IMR-90 (cell line): Measurements from ENCODE around the gene ADAMTS20. TPM values are rescaled to one million over a fixed set of nuclear protein-coding genes. Genes with fewer than 3 reads are reported as not detected.

ENCODE experiments used
- ATAC-seq: fragments of 200-7000 bp; cut with Tn5 transposase; 2 replicates; pipeline ENCODE4 v1.9.1; 2020; ENCODE audit warnings: low read depth, mild to moderate bottlenecking, moderate library complexity
- BruUV-seq: library from RNA; stranded (reverse); fragments of 400-500 nt; replicated peaks from 2 replicates; lab custom pipeline; 2021; lab: Mats Ljungman, UMichigan
- CTCF ChIA-PET: fragments of 300-600 bp; formaldehyde crosslinking; extraction: SDS; loops from one replicate; lab custom pipeline; 2021; ENCODE audit warnings: antibody characterized with exemption; lab: Yijun Ruan, JAX
- POLR2A ChIA-PET: fragments of 300-600 bp; sonication (Branson Sonifier 250); formaldehyde crosslinking; loops from one replicate; lab custom pipeline; 2022; ENCODE audit warnings: antibody characterized with exemption; ENCODE audit not compliant: unreplicated experiment; lab: Charles Lee
- DNase-seq: peaks from one replicate; pipeline ENCODE4 v3.0.0; 2013
- H2AFZ ChIP-seq: replicated peaks from 2 replicates; pipeline ENCODE3; 2013; ENCODE audit warnings: low read length, mild to moderate bottlenecking; ENCODE audit not compliant: poor library complexity
- H2AK5ac ChIP-seq: 2 replicates; pipeline ENCODE4 v1.6.1; 2013; ENCODE audit warnings: low read depth, low read length, inconsistent platforms
- H2AK9ac ChIP-seq: replicated peaks from 2 replicates; pipeline ENCODE3; 2013; ENCODE audit warnings: mild to moderate bottlenecking, low read depth, low read length, moderate library complexity; ENCODE audit not compliant: poor library complexity
- H2BK120ac ChIP-seq: 2 replicates; pipeline ENCODE4 v1.6.1; 2013; ENCODE audit warnings: low read depth, low read length, inconsistent platforms
- H2BK15ac ChIP-seq: 3 replicates; pipeline ENCODE4 v1.6.1; 2013; ENCODE audit warnings: low read depth, low read length, inconsistent platforms
- H2BK20ac ChIP-seq: 2 replicates; pipeline ENCODE4 v1.6.1; 2013; ENCODE audit warnings: low read depth, mild to moderate bottlenecking, inconsistent platforms, low read length, moderate library complexity
- H2BK5ac ChIP-seq: 2 replicates; pipeline ENCODE4 v1.6.1; 2013; ENCODE audit warnings: mild to moderate bottlenecking, low read depth, low read length, inconsistent platforms; ENCODE audit not compliant: poor library complexity, severe bottlenecking
- H3K14ac ChIP-seq: replicated peaks from 2 replicates; pipeline ENCODE4 v1.6.1; 2013; ENCODE audit warnings: low read depth, low read length, inconsistent platforms
- H3K18ac ChIP-seq: 2 replicates; pipeline ENCODE4 v1.6.1; 2013; ENCODE audit warnings: low read depth, low read length, control low read depth
- H3K23ac ChIP-seq: 2 replicates; pipeline ENCODE4 v1.6.1; 2013; ENCODE audit warnings: low read depth, low read length, inconsistent platforms
- H3K27ac ChIP-seq: 2 replicates; pipeline ENCODE4 v1.5.1; 2013; ENCODE audit warnings: mild to moderate bottlenecking, control low read depth, low read length; ENCODE audit not compliant: insufficient read depth
- H3K27me3 ChIP-seq: 2 replicates; pipeline ENCODE4 v1.6.1; 2013; ENCODE audit warnings: low read length; ENCODE audit not compliant: control insufficient read depth, insufficient read depth
- H3K36me3 ChIP-seq: 2 replicates; pipeline ENCODE4 v1.6.1; 2013; ENCODE audit warnings: low read length, mixed read lengths; ENCODE audit not compliant: control insufficient read depth, insufficient read depth
- H3K4ac ChIP-seq: 2 replicates; pipeline ENCODE4 v1.6.1; 2013; ENCODE audit warnings: low read depth, low read length, inconsistent platforms
- H3K4me1 ChIP-seq: 2 replicates; pipeline ENCODE4 v1.6.1; 2013; ENCODE audit warnings: low read length, mixed read lengths; ENCODE audit not compliant: control insufficient read depth, insufficient read depth
- H3K4me2 ChIP-seq: 2 replicates; pipeline ENCODE4 v1.6.1; 2013; ENCODE audit warnings: low read depth, mild to moderate bottlenecking, control low read depth, low read length, moderate library complexity
- H3K4me3 ChIP-seq: 2 replicates; pipeline ENCODE4 v1.5.1; 2013; ENCODE audit warnings: low read depth, mild to moderate bottlenecking, control low read depth, low read length, moderate library complexity; ENCODE audit not compliant: insufficient read depth
- H3K56ac ChIP-seq: 2 replicates; pipeline ENCODE4 v1.6.1; 2013; ENCODE audit warnings: low read length, inconsistent platforms; ENCODE audit not compliant: insufficient read depth; ENCODE audit errors: extremely low read depth
- H3K79me1 ChIP-seq, 2 experiments: 2 replicates each; pipeline ENCODE4 v1.6.1; 2013; ENCODE audit warnings: low read length in 2 of 2, inconsistent platforms in 1 of 2, low read depth in 1 of 2
- H3K9ac ChIP-seq: 2 replicates; pipeline ENCODE4 v1.6.1; 2013; ENCODE audit warnings: low read depth, low read length, control low read depth
- H3K9me1 ChIP-seq: 2 replicates; pipeline ENCODE4 v1.6.1; 2013; ENCODE audit warnings: low read length, inconsistent platforms; ENCODE audit not compliant: insufficient read depth
- H3K9me3 ChIP-seq: 2 replicates; pipeline ENCODE4 v1.6.1; 2013; ENCODE audit warnings: low read length; ENCODE audit not compliant: control insufficient read depth, insufficient read depth
- H4K20me1 ChIP-seq: 2 replicates; pipeline ENCODE4 v1.6.1; 2013; ENCODE audit warnings: low read length, inconsistent platforms; ENCODE audit not compliant: insufficient read depth
- H4K5ac ChIP-seq: 2 replicates; pipeline ENCODE4 v1.6.1; 2013; ENCODE audit warnings: mild to moderate bottlenecking, low read depth, low read length, control low read depth
- H4K8ac ChIP-seq, 2 experiments: 2 replicates each; pipeline ENCODE4 v1.6.1; 2013; ENCODE audit warnings: low read depth in 2 of 2, low read length in 2 of 2, control low read depth in 1 of 2, inconsistent platforms in 1 of 2
- H4K91ac ChIP-seq: 2 replicates; pipeline ENCODE4 v1.6.1; 2013; ENCODE audit warnings: low read depth, low read length, inconsistent platforms; ENCODE audit not compliant: insufficient read depth
- BHLHE40 ChIP-seq: fragments of 150-350 bp; IDR thresholded peaks from 2 replicates; pipeline ENCODE4 v1.6.1; 2016; ENCODE audit warnings: mild to moderate bottlenecking, low read depth, low read length
- FOS ChIP-seq: fragments of 150-350 bp; IDR thresholded peaks from 2 replicates; pipeline ENCODE4 v1.6.1; 2016; ENCODE audit warnings: low read depth, low read length
- MAFK ChIP-seq: IDR thresholded peaks from 2 replicates; pipeline ENCODE4 v1.6.1; 2012; ENCODE audit warnings: low read depth, low read length, improper control_type of control experiment
- MXI1 ChIP-seq: IDR thresholded peaks from 2 replicates; pipeline ENCODE4 v1.6.1; 2012; ENCODE audit warnings: low read depth, mild to moderate bottlenecking, low read length, moderate library complexity, borderline replicate concordance
- NFE2L2 ChIP-seq: fragments of 150-350 bp; IDR thresholded peaks from 2 replicates; pipeline ENCODE4 v1.6.1; 2016; ENCODE audit warnings: low read depth, mild to moderate bottlenecking, low read length
- RAD21 ChIP-seq: IDR thresholded peaks from 2 replicates; pipeline ENCODE4 v1.6.1; 2012; ENCODE audit warnings: low read length, improper control_type of control experiment
- RCOR1 ChIP-seq: IDR thresholded peaks from 2 replicates; pipeline ENCODE4 v1.6.1; 2012; ENCODE audit warnings: mild to moderate bottlenecking, low read length, improper control_type of control experiment; ENCODE audit not compliant: insufficient replicate concordance
- RFX5 ChIP-seq: IDR thresholded peaks from 2 replicates; pipeline ENCODE4 v1.8.0; 2012; ENCODE audit warnings: low read depth, mild to moderate bottlenecking, low read length, moderate library complexity
- SMC3 ChIP-seq: fragments of 150-350 bp; IDR thresholded peaks from 2 replicates; pipeline ENCODE4 v1.6.1; 2016; ENCODE audit warnings: low read depth, mild to moderate bottlenecking, antibody characterized with exemption, low read length, moderate library complexity
- WGBS, 2 experiments: methylation state at CpG; one replicate each; pipeline versions ENCODE4 v1.1.5 to v1.1.7; 2013; ENCODE audit warnings: missing lambda C conversion rate in 2 of 2; ENCODE audit not compliant: insufficient read length in 1 of 2; ENCODE audit errors: extremely low coverage in 2 of 2; 5-methylcytosine and 5-hydroxymethylcytosine counted together
- dilution Hi-C: fragments of 300-500 bp; cut with HindIII; formaldehyde crosslinking; loops from one replicate; pipeline ENCODE4 v1.14.3; 2018; ENCODE audit warnings: low sequenced_read_pairs; ENCODE audit not compliant: unreplicated experiment
- in situ Hi-C: fragments of 300-500 bp; cut with MboI; formaldehyde crosslinking; loops from 3 replicates; pipeline ENCODE4 v1.14.3; 2019; ENCODE audit warnings: low sequenced_read_pairs, inconsistent platforms, mixed read lengths
- intact Hi-C: fragments of 100-400 bp; cut with micrococcal nuclease; formaldehyde crosslinking; loops from 2 replicates; pipeline ENCODE4 v1.10.0; 2022
- polyA plus RNA-seq, 3 experiments: library from polyadenylated mRNA; depleted of rRNA; stranded (reverse); fragments of >200 nt; gene quantifications; 2 replicates each; pipeline ENCODE4 v1.2.3, GENCODE V29; 2012; ENCODE audit warnings: low replicate concordance in 1 of 3
- total RNA-seq: library from RNA; depleted of rRNA; stranded (reverse); fragments of >200 nt; gene quantifications from 2 replicates; pipeline ENCODE4 v1.2.3, GENCODE V29; 2012
- TF ChIP-seq, protein P1 (sequence below): conservative IDR thresholded peaks from 2 replicates; pipeline ENCODE4 v1.5.1; 2012; ENCODE audit warnings: mild to moderate bottlenecking, low read depth, low read length, improper control_type of control experiment
- TF ChIP-seq, protein P2 (sequence below): fragments of 150-350 bp; IDR thresholded peaks from 2 replicates; pipeline ENCODE4 v1.6.1; 2017; ENCODE audit warnings: mild to moderate bottlenecking, antibody characterized with exemption, low read length, low read depth
- TF ChIP-seq, protein P3 (sequence below): fragments of 150-350 bp; IDR thresholded peaks from 2 replicates; pipeline ENCODE4 v1.6.1; 2016; ENCODE audit warnings: low read depth, mild to moderate bottlenecking, low read length, moderate library complexity, borderline replicate concordance

ADAMTS20 gene
- total and polyA plus RNA-seq, 2 of the 4 experiments (the other 2 are of a cell fraction): not detected

DNA sequence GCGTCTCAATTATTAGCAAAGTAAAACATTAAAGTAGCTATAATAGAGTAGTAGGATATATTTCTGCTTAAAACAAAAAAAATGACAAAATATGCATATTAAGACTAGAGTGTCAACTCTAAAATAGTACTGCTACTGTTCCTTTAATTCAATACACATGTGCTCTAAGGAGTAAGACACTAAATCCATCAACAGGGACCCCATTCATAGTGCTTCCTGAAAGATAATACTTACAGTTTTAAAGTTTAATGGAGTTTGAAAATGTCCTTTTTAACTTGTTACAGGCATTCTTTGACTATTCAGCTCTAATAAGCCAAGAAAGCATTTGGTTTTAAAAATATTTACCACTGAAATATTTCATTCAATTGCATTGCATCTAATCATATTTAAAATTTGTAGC lies 145.2 kb downstream of the ADAMTS20 start:
- Histone ChIP-seq H3K4me2 (no peak overlapping the region), H4K91ac (no peak overlapping the region), H3K9ac (no peak overlapping the region), H3K56ac (no peak overlapping the region), H3K27me3 (no peaks in the 10 kb centered on the region), H3K79me1 (no peaks in the 10 kb centered on the region), H3K23ac (no peak overlapping the region), H2BK20ac (no peak overlapping the region), H2AK5ac (no peak overlapping the region), H2AFZ (no peak overlapping the region), H3K18ac (no peak overlapping the region), H3K9me1 (no peaks in the 10 kb centered on the region), H4K5ac (no peak overlapping the region), H3K14ac (no peak overlapping the region), H2BK5ac (no peak overlapping the region), H3K9me3 (no peaks in the 10 kb centered on the region), H2BK120ac (no peak overlapping the region), H3K36me3 (no peaks in the 10 kb centered on the region), H4K20me1 (no peaks in the 10 kb centered on the region), H3K4ac (no peak overlapping the region), H3K27ac (no peak overlapping the region), H2BK15ac (no peak overlapping the region), H4K8ac (no peak overlapping the region), H2AK9ac (no peak overlapping the region), H3K4me1 (no peaks in the 10 kb centered on the region), H3K4me3 (no peak overlapping the region)
- intact Hi-C loops (no loop called here), in situ Hi-C loops (no loop called here), dilution Hi-C loops (no loop called here)
- POLR2A ChIA-PET: no interaction called here
- WGBS, 2 experiments: no CpG with 5 or more reads among the region's 1 CpG
- ATAC-seq (no peak), DNase-seq (no peak)
- TF ChIP-seq RAD21 (no peak), BHLHE40 (no peak), NFE2L2 (no peak), MXI1 (no peak), SMC3 (no peak), MAFK (no peak), RFX5 (no peak), FOS (no peak), RCOR1 (no peak)
- TF ChIP-seq, protein P1, sequence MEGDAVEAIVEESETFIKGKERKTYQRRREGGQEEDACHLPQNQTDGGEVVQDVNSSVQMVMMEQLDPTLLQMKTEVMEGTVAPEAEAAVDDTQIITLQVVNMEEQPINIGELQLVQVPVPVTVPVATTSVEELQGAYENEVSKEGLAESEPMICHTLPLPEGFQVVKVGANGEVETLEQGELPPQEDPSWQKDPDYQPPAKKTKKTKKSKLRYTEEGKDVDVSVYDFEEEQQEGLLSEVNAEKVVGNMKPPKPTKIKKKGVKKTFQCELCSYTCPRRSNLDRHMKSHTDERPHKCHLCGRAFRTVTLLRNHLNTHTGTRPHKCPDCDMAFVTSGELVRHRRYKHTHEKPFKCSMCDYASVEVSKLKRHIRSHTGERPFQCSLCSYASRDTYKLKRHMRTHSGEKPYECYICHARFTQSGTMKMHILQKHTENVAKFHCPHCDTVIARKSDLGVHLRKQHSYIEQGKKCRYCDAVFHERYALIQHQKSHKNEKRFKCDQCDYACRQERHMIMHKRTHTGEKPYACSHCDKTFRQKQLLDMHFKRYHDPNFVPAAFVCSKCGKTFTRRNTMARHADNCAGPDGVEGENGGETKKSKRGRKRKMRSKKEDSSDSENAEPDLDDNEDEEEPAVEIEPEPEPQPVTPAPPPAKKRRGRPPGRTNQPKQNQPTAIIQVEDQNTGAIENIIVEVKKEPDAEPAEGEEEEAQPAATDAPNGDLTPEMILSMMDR: no peak
- TF ChIP-seq, protein P2, sequence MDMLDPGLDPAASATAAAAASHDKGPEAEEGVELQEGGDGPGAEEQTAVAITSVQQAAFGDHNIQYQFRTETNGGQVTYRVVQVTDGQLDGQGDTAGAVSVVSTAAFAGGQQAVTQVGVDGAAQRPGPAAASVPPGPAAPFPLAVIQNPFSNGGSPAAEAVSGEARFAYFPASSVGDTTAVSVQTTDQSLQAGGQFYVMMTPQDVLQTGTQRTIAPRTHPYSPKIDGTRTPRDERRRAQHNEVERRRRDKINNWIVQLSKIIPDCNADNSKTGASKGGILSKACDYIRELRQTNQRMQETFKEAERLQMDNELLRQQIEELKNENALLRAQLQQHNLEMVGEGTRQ: no peak
- TF ChIP-seq, protein P3, sequence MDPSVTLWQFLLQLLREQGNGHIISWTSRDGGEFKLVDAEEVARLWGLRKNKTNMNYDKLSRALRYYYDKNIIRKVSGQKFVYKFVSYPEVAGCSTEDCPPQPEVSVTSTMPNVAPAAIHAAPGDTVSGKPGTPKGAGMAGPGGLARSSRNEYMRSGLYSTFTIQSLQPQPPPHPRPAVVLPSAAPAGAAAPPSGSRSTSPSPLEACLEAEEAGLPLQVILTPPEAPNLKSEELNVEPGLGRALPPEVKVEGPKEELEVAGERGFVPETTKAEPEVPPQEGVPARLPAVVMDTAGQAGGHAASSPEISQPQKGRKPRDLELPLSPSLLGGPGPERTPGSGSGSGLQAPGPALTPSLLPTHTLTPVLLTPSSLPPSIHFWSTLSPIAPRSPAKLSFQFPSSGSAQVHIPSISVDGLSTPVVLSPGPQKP: no peak
- CTCF ChIA-PET: no interaction called here
- BruUV-seq: no TSS peak
